Right lobe of liver (tissue), 4 donors: ENCODE measurements around the gene CENPX.

Experiments
- POLR2A ChIP-seq: fragments of 450-650 bp; IDR thresholded peaks from one replicate; pipeline ENCODE4 v1.6.1; 2017; ENCODE audit warnings: antibody characterized with exemption, mild to moderate bottlenecking
- TF ChIP-seq, protein P1 (sequence below), 4 donors: fragments of 200-600 bp in 3 of 4; fragments of 450-650 bp in 1 of 4; IDR thresholded peaks; one replicate each; pipeline versions ENCODE4 v1.5.1 to v1.8.0; 2016 to 2022; ENCODE audit warnings: antibody characterized with exemption in 4 of 4, mild to moderate bottlenecking in 2 of 4
- donor health status: DM: no; HTN: no; CAD: no.
- donor health status: DM: no; HTN: no; CAD: no.
- donor health status: DM: no; HTN: yes; CAD: no.

DNA sequence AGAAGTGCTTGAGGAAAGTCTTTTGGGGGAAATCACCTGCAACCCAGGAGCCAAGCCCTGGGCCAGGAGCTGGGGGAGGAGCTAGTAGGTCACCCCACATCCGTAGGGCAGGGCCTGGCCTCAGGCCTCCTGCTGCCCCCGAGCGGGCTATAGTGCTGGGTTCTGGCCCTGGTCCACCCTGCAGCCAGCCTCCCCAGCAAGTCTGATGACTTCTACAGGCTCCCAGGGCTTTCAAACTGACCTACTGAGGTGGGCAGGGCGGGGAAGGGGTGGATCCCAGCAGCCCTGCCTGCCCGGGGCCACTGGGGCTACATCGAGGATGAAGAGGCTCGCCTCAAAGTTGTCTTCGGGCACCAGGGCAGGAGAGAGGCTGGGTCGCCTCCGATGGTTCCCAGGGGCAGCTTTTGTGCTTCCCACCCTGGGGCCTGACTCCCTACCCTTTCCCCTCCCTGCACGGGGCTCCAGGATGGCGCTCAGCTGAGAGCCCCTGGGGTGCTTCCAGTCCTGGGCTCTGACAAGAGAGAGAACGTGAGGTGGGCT lies 5.0 kb downstream of the CENPX start:
- TF ChIP-seq, protein P1, sequence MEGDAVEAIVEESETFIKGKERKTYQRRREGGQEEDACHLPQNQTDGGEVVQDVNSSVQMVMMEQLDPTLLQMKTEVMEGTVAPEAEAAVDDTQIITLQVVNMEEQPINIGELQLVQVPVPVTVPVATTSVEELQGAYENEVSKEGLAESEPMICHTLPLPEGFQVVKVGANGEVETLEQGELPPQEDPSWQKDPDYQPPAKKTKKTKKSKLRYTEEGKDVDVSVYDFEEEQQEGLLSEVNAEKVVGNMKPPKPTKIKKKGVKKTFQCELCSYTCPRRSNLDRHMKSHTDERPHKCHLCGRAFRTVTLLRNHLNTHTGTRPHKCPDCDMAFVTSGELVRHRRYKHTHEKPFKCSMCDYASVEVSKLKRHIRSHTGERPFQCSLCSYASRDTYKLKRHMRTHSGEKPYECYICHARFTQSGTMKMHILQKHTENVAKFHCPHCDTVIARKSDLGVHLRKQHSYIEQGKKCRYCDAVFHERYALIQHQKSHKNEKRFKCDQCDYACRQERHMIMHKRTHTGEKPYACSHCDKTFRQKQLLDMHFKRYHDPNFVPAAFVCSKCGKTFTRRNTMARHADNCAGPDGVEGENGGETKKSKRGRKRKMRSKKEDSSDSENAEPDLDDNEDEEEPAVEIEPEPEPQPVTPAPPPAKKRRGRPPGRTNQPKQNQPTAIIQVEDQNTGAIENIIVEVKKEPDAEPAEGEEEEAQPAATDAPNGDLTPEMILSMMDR (IDR thresholded peaks at IDR 0.05): no peak
- no peak for TF ChIP-seq POLR2A
